ENCODE measurements around the gene CD164. TPM values are rescaled to one million over a fixed set of nuclear protein-coding genes. Genes with fewer than 3 reads are reported as not detected.

Gene CD164
- total and polyA plus RNA-seq, 2 of the 4 experiments (the other 2 are of a cell fraction) = 146 to 150 TPM

- H3K36me3 ChIP-seq (ENCODE audit: control insufficient read depth, insufficient read depth, low read length) = no peaks in the 10 kb centered on the region
- no peaks in the 10 kb centered on the region for H3K9me1 ChIP-seq (ENCODE audit: insufficient read depth, low read length)
- TF ChIP-seq RAD21 (IDR thresholded peaks at IDR 0.05; ENCODE audit: low read length) = no peak
- no peak for TF ChIP-seq SMC3 (IDR thresholded peaks at IDR 0.05; ENCODE audit: low read depth, low read length)
- no peak for TF ChIP-seq MAFK (IDR thresholded peaks at IDR 0.05; ENCODE audit: low read depth, low read length)
- TF ChIP-seq CHD1 (IDR thresholded peaks at IDR 0.05; ENCODE audit: low read depth, low read length) = no peak
- no peak for TF ChIP-seq MXI1 (IDR thresholded peaks at IDR 0.05; ENCODE audit: borderline replicate concordance, low read depth, low read length)
- intact Hi-C loops (cut with micrococcal nuclease) = no loop called here
- no peak overlapping the region for H3K4me2 ChIP-seq (ENCODE audit: low read depth, low read length)
- no peak overlapping the region for H2AK9ac ChIP-seq (replicated peaks; ENCODE audit: low read depth, low read length, poor library complexity)
- no peak overlapping the region for H2AK5ac ChIP-seq (ENCODE audit: low read depth, low read length)
- no peak overlapping the region for H3K23ac ChIP-seq (ENCODE audit: low read depth, low read length)
- H2BK20ac ChIP-seq (ENCODE audit: low read depth, low read length) = no peak overlapping the region
- no peak overlapping the region for H3K14ac ChIP-seq (replicated peaks; ENCODE audit: low read depth, low read length)
- ChIA-PET POLR2A (ENCODE audit: unreplicated experiment) (no interaction called here), CTCF (interaction anchor here (0.6 kb wide), 1 partner anchor 873 kb away, joined by 3 read pairs; no protein-coding TSS in a partner anchor)
- no peak overlapping the region for H4K91ac ChIP-seq (ENCODE audit: insufficient read depth, low read depth, low read length)
- ATAC-seq (ENCODE audit: low read depth) (no peak; the same call in 1 of the 2 replicates), DNase-seq (no peak)
- dilution Hi-C loops (cut with HindIII; ENCODE audit: low sequenced_read_pairs, unreplicated experiment) = no loop called here
- H3K9me3 ChIP-seq (ENCODE audit: control insufficient read depth, insufficient read depth, low read length) = no peaks in the 10 kb centered on the region
- 92% methylated on average over 2 of the region's 4 CpGs; no CpG with 5 or more reads in 1 of the 2 experiments for WGBS, 2 experiments (ENCODE audit: extremely low coverage in 2 of 2, insufficient read length in 1 of 2)
- H2BK5ac ChIP-seq (ENCODE audit: low read depth, low read length, poor library complexity, severe bottlenecking) = no peak overlapping the region
- no peak overlapping the region for H3K9ac ChIP-seq (ENCODE audit: low read depth, low read length)
- no peaks in the 10 kb centered on the region for H4K20me1 ChIP-seq (ENCODE audit: insufficient read depth, low read length)
- no peak overlapping the region for H3K56ac ChIP-seq (ENCODE audit: extremely low read depth, insufficient read depth, low read length)
- H2BK120ac ChIP-seq (ENCODE audit: low read depth, low read length) = no peak overlapping the region
- no TSS peak for BruUV-seq (replicated peaks)
- H3K18ac ChIP-seq (ENCODE audit: low read depth, low read length) = no peak overlapping the region
- in situ Hi-C loops (cut with MboI; ENCODE audit: low sequenced_read_pairs) = no loop called here
- no peak overlapping the region for H3K4ac ChIP-seq (ENCODE audit: low read depth, low read length)
- no peak overlapping the region for H4K5ac ChIP-seq (ENCODE audit: low read depth, low read length)
- H3K27ac ChIP-seq (ENCODE audit: insufficient read depth, low read length) = no peak overlapping the region
- no peak overlapping the region for H3K4me3 ChIP-seq (ENCODE audit: insufficient read depth, low read depth, low read length)
- no peak overlapping the region for H2AFZ ChIP-seq (replicated peaks; ENCODE audit: low read length, poor library complexity)
- no peaks in the 10 kb centered on the region for H3K79me1 ChIP-seq (ENCODE audit: low read depth in 1 of 2, low read length in 2 of 2)
- no peak overlapping the region for H2BK15ac ChIP-seq (ENCODE audit: low read depth, low read length)
- no peak overlapping the region for H4K8ac ChIP-seq (ENCODE audit: low read depth in 2 of 2, low read length in 2 of 2)
- 0 out of 2 replicates have a peak, but pooled peaks cover 2% of the 10 kb centered on the region for H3K4me1 ChIP-seq (ENCODE audit: control insufficient read depth, insufficient read depth, low read length)
- no peaks in the 10 kb centered on the region for H3K27me3 ChIP-seq (ENCODE audit: control insufficient read depth, insufficient read depth, low read length)
Measured at GRCh38 chr6:109340811-109341210, 41.5 kb downstream of the CD164 start.
